ENCODE results near the gene BMP10.

GRCh38 chr2:68912111-68912510, 40.9 kb upstream of the BMP10 start:
- TF ChIP-seq CTCF (IDR thresholded peaks at IDR 0.05) (no peak), EP300 (IDR thresholded peaks at IDR 0.05) (no peak)

Measured in ovary (tissue), 3 donors.